Measurements from ENCODE around the gene TNPO1.

Gene TNPO1

DNA sequence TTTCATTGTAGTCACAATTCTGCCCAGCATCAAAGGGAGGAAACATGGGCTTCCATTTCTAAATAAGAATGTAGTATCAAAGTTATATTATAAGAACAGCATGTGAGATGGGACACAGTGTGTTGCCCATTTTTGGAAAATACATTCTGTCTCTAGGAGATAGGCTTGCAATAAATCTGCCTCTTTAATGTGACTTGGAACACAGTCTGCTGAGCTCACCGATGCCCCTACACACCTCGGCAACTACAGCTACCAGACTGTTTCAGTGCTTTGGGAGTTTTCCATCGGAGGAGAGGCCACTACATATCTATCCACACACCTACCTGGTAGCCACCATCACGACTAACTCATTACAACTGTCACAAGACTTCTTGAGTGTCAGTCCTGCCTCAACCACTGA lies 120.4 kb downstream of the TNPO1 start:
- no peak for FAIRE-seq

DNA sequence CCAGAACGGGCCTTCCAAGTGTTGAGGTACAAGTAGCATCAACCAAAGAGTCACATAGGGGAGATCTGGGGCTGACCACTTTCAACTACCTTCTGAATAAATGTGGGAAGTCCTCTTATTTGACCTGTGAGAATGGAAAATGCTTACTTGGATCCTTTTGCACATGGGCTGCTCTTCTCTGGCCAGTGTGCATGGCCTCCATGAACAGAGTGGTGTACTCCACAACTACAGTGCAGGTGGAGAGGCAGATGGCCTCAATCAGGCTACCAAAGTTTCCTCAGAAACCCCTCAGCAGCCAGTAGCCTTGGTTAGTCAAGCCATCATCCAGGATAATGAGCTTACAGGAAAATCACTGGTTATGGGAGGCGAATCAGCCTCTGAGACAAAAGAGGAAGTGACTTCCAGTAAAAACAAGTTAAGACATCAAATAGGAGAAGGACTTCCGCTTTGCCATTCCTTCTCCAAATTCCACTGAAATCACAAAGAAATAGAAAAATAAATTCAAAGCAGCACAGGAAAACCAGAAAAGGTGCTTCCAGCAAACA lies 121.1 kb downstream of the TNPO1 start:
- no peak for FAIRE-seq

DNA sequence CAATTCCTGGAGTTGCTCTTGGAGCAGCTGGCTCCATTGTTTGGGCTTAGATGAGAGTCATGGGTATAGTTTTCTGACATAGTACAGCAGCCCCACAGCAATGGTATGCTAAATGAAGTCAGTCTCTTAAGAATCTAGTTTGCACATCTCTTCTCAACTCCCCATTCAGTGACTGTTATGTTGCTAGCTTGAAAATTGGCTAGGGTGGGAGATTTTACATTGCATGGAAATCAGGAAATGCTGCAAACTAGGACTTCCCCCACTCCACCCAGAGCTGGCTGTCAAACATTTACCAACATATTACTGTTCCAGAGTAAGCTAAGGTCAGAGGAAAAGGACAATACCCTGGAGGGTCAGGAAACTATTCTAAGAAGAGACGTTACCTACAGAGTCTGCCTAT lies 121.7 kb downstream of the TNPO1 start:
- no peak for FAIRE-seq

DNA sequence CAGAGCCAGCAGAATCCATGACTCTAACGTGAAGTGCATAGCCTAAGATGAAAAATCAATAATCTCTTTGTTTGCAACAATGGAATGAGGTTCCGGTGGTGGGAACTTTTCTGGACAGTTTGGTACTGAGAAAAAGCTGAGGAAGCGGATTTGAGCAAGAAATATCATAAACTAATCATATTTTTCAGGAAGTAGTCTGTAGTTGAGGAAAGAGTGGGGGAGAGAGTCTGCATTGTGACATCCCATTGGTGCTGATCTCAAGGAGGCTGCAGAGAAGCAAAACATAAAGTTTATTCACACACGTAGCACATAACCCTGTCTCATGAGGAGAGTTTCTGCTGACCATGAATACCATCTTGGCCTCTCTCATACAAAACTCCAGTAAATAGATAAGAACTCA lies 123.6 kb downstream of the TNPO1 start:
- no peak for FAIRE-seq

DNA sequence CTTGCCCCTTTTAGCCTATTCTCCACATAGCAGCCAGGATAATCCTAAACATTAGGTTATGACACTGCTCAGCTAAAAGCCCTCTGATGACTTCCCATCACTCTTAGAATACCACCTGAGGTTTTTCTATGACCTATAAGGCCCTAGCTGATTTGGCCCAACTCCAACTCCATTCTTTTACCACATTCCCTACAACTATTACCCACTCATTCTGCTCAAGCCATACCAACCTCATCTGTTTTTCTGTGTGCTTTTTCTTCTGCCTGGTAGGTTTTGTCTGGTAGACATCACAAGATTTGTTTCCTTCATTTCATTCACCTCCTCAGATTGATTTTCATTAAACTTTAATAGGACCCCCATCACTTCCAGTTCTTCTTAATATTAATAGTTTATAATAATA lies 126.8 kb downstream of the TNPO1 start:
- no peak for FAIRE-seq

DNA sequence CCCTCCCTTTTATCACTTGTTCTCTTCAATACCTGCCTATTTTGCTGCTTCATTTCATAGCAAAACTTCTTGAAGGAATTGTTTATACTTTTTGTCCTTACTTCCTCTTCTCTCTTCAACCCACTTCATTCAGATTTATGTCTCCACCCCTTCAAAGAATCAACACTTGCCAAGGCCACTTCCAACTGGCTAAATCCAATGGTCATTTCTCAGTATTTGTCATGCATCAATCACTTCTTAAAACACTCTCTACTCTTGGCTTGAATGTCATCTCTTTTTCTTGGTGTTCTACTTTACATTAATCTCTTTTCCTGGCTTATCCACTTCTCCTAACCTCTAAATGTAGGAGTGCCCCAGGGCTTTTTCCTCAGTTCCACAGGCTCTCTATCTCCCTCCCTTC lies 131.0 kb downstream of the TNPO1 start:
- no peak for FAIRE-seq

DNA sequence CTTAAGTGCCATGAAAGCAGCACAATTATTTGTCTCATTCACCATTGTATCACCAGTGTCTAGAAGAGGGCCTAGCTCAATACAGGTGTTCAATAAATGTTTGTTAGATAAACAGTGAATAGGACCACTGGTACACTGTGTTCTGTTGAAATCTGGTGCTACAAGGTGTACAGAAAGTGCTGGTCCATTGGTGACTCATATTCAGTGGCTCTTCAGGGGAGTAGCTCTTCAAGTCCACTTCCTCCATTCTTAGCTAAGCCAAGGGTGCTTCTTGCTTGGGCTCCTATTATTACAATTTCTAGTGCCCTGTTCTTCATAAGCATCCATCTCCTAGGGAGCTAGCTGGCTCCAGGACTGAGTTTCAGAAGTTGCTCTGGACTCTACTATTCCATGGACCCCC lies 133.0 kb downstream of the TNPO1 start:
- FAIRE-seq: no peak

DNA sequence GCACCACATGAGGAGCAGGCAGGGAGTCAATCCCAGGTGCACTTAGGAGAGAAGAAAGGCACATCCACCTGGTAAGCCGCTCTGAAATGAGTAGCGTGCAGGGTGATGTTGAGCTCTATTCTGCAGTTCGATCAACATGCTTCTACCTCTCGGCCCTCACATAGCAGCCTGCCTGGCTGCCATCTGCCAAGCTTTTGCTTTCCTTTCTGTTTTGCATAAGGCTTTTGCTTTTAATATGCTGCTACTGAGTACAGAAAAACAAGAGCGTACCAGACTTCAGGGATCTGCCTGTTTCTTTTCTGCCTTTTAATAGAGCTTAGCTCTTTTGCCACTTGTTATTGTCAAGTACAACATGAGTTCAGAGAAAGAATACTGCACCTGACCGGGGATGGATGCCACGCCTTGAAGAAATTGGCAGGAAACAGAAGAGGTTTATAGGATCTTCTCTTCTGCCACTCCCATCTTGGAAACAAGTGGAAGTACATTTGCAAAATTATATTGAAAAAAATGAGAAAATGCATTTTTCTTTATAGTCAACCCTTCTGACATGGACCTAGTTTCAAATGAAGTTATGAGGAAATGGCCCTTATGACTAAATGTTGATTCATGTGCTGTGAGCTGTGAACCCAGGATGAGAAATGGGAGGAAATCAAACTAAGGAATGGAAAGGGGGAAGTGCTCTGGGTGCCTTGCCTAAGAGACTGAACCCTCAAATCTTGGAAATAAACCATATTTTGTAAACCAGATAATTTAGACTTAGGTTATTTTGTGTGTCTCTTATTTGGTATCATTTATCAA lies 135.4 kb downstream of the TNPO1 start:
- no peak for FAIRE-seq

DNA sequence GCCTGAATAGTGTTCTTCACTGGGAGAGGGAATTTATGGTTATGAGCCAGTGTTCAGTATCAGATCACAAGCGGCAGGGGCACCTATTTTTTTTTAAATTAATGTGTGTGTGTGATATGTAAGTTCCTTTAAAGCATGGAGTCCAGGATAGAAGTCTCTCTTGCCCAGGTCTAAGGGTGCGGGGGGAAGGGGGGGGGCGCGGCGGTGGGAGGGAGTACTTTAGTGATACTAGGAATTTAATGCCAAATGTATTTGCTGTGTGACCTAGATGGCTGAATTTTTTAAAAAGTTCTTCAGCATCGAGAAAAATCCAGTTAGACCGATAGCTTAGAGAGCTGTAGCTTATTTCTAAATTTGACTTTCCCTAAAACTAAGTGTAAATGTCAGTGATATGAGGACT lies 137.9 kb downstream of the TNPO1 start:
- FAIRE-seq: no peak

DNA sequence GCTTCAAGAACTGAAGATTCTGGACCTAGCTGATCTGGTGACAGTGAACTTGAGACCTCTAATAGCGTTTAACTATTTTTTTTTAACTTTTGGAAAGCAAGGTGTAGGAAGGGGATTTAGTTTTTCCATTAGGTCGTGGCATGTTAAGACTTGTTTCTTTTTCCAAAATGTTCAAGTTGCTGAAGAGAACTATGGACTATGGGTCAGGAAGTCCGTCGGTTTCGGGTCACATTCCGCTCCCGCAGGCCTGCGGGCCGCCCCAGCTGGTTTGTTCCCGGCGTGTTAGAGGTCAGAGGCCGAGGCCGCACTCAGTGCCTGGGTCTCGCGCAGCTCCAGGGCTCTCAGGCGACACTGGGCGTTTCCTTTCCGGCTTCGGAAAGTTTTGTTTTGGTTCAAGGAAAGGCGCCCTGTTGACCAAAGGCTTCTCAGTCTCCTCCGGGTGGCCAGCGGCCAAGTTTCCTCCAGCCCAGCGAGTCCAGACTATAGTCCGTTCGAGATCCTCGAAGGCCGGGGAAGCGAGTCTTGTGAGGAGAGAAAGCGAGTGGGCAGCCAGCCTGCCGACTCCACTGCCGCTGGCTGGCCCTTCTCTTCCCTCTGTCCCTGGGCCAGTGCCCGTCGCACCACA lies 138.8 kb downstream of the TNPO1 start:
- no peak for FAIRE-seq

DNA sequence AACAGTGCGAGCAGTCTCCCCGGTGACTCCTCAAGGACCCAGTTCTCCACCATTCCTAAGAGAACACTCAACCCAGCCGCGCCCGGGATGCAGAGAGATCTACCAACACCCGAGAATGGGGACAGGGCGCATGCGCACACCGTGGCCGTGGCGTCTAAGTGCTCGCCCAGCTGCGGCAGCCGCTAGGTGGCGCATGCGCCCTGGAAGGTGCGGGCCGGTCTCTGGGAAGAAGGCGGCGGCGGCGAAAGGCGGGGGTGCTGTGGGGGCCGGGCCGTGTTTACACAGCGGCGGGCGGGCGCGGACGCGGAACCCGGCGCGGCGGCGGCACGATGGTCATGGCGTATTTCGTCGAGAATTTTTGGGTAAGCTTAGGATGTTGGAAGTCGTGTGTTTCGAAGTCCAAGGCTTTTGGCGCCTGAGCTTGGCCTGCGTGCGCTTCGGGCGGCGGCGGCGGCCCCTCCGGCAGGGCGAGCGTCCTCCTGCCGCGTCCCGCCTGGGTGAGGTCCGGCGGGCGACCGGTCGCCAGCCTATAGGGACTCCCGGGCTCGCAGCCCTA lies 139.4 kb downstream of the TNPO1 start, which contains the start of gene FCHO2:
FCHO2 (plus strand) TSS at position 274 of the 556 bp plus-strand sequence; CDS start at position 330, 56 bp downstream.
- no peak for FAIRE-seq

DNA sequence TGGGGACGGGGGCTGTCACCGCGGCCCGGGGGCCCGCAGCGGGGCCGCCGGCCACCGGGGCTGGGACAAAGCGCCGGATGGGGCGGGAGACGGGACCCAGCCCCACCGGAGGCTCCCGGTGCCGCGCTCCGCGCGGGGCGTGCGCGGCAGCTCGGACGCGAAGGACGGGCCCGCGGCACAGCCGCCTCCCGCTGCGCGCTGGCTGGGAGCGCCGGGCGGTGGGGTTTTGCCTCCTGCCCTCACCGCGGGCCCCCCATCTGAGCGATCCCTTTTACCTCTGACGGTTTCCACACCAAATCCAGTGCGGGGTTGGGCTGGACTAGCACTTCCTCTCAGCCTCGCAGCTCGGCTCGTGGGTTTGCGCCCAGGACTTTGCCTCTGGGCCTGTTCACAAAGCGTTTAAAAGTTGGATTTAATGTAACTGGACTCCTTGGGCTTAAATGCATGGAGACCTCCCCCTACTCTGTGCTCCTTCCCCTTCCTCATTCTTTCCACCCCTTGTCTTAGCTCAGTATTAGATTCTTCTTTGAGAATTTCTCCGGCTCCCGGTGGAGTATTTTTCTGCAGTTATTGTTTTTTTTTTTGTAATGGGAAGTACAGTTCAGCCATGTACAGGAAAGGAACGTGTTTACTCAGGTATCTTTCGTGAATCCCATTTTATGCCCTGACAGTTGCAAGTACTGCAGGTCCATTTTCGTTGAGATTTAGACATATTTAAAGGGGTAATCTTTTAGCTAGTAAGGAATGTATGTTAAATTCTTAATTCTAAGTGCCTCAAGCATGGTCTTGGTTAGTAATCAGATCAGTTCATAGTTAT lies 140.1 kb downstream of the TNPO1 start:
- FAIRE-seq: no peak

DNA sequence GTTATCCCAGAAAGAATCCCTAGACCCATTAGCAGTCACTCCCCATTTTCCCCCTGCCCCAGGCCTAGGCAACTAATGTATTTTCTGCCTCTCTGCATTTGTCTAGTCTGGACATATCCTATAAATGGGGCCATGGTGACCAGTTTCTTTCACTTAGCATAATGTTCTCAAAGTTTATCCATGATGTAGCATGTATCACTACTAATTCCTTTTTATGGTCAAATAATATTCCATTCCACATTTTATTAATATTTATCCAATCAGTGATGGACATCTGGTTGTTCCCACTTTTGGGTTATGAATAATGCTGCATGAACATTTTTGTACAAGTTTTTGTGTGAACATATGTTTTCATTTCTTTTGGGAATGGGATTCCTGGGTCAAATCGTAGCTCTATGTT lies 140.9 kb downstream of the TNPO1 start:
- FAIRE-seq: no peak

DNA sequence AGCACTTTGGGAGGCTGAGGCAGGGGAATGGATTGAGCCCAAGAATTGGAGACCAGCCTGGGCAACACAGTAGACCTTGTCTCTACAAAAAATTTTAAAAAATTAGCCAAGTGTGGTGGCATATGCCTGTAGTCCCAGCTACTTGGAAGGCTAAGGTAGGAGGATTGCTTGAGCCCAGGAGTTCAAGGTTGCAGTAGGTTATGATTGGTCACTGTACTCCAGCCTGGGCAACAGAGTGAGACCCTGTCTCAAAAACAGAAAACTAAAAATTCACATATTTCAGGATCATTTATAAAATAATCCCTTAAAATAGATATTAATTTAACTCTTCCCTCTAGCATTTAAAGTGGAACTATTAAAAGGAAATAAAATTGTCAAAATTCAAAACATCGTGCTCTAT lies 142.8 kb downstream of the TNPO1 start:
- FAIRE-seq: no peak
